Umbilical cord (tissue), 1 donor: ENCODE measurements around the gene CNPY2. TPM values are rescaled to one million over a fixed set of nuclear protein-coding genes. Genes with fewer than 3 reads are reported as not detected.

Experiments used
- total RNA-seq: library from RNA; depleted of rRNA; stranded (reverse); fragments of >200 nt; gene quantifications from one replicate; pipeline ENCODE4 v1.2.3, GENCODE V29; 2014; ENCODE audit warnings: low replicate concordance; ENCODE audit not compliant: insufficient read depth

The CNPY2 gene
- total RNA-seq, 1 donor from 2014 or later = 68.4 TPM

Other genes starting within 250 kb of the CNPY2 start
- gene ERBB3, start 235.8 kb downstream of the CNPY2 start, total RNA-seq = 3.1 TPM
- 69.8 TPM for gene PA2G4, start 211.4 kb downstream of the CNPY2 start, total RNA-seq
- 3,505 TPM for gene RPL41, start 199.4 kb downstream of the CNPY2 start, total RNA-seq
- 4.8 TPM for gene ZC3H10, start 197.7 kb downstream of the CNPY2 start, total RNA-seq
- gene ESYT1, start 187.7 kb downstream of the CNPY2 start, total RNA-seq = 66.4 TPM
- gene MYL6B, start 163.4 kb downstream of the CNPY2 start, total RNA-seq = 38.8 TPM
- gene MYL6, start 157.6 kb downstream of the CNPY2 start, total RNA-seq = 2,679 TPM
- 37.6 TPM for gene SMARCC2, start 126.5 kb downstream of the CNPY2 start, total RNA-seq
- 68.9 TPM for gene RNF41, start 94.1 kb downstream of the CNPY2 start, total RNA-seq
- 10.8 TPM for gene NABP2, start 91.6 kb downstream of the CNPY2 start, total RNA-seq
- not detected for gene SLC39A5, start 85.9 kb downstream of the CNPY2 start, total RNA-seq
- 5.1 TPM for gene ANKRD52, start 57.6 kb downstream of the CNPY2 start, total RNA-seq
- gene COQ10A, start 49.0 kb downstream of the CNPY2 start, total RNA-seq = 4.6 TPM
- gene CS, start 15.7 kb downstream of the CNPY2 start, total RNA-seq = 35.2 TPM
- gene PAN2, start 18.0 kb upstream of the CNPY2 start, total RNA-seq = 55.6 TPM
- 6.0 TPM for gene IL23A, start 22.9 kb upstream of the CNPY2 start, total RNA-seq
- 122 TPM for gene STAT2, start 44.1 kb upstream of the CNPY2 start, total RNA-seq
- 2.2 TPM for gene APOF, start 46.9 kb upstream of the CNPY2 start, total RNA-seq
- gene TIMELESS, start 133.4 kb upstream of the CNPY2 start, total RNA-seq = 4.8 TPM
- 2.9 TPM for gene MIP, start 138.7 kb upstream of the CNPY2 start, total RNA-seq
- 2.6 TPM for gene SPRYD4, start 152.6 kb upstream of the CNPY2 start, total RNA-seq
- 0.72 TPM for gene GLS2, start 172.2 kb upstream of the CNPY2 start, total RNA-seq
- 14.2 TPM for gene RBMS2, start 205.8 kb upstream of the CNPY2 start, total RNA-seq